Measurements from ENCODE around the gene PHGDH.

PHGDH gene

GRCh38 chr1:119762409-119762808, 50.7 kb downstream of the PHGDH start:
- TF ChIP-seq SIN3A (IDR thresholded peaks at IDR 0.05; ENCODE audit: borderline replicate concordance, insufficient read depth, low read length) (no peak), TAF1 (IDR thresholded peaks at IDR 0.05; ENCODE audit: borderline replicate concordance, insufficient read depth, low read length) (no peak), FOXP2 (optimal IDR thresholded peaks at IDR 0.05; ENCODE audit: borderline replicate concordance, extremely low read depth, extremely low read length, insufficient read depth) (no peak), POLR2AphosphoS5 (IDR thresholded peaks at IDR 0.05; ENCODE audit: low read depth, low read length) (no peak), REST (IDR thresholded peaks at IDR 0.05; ENCODE audit: insufficient read depth in 1 of 2, low read depth in 2 of 2, low read length in 2 of 2) (no peak)

- TF ChIP-seq SIN3A (IDR thresholded peaks at IDR 0.05; ENCODE audit: borderline replicate concordance, insufficient read depth, low read length) (no peak), POLR2AphosphoS5 (IDR thresholded peaks at IDR 0.05; ENCODE audit: low read depth, low read length) (no peak), TAF1 (IDR thresholded peaks at IDR 0.05; ENCODE audit: borderline replicate concordance, insufficient read depth, low read length) (no peak), REST (IDR thresholded peaks at IDR 0.05; ENCODE audit: insufficient read depth in 1 of 2, low read depth in 2 of 2, low read length in 2 of 2) (no peak), FOXP2 (optimal IDR thresholded peaks at IDR 0.05; ENCODE audit: borderline replicate concordance, extremely low read depth, extremely low read length, insufficient read depth) (no peak)
These were observed 51.2 kb downstream of the PHGDH start for GRCh38 chr1:119762953-119763352.

DNA sequence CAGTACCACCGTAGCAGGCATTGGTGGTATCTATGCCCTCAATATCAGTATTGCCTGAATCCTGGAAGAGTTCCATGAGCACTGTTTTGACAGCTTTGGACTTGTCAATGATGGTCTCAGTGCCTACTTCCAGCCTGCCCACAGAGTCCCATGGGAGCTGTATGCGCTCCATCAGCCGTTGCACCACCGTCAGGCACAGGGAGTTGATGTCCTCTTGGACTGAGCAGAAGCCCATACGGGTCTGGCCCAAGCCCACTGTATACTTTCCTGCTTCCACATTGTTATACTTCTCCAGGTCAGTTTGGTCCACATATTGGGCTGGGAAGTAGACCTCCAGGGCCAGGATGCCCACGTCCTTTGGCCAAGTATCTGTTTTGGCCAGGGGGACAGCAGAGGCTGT, 52.5 kb downstream of the PHGDH start:
- TF ChIP-seq POLR2AphosphoS5 (IDR thresholded peaks at IDR 0.05; ENCODE audit: low read depth, low read length): no peak
- TF ChIP-seq REST (IDR thresholded peaks at IDR 0.05; ENCODE audit: insufficient read depth in 1 of 2, low read depth in 2 of 2, low read length in 2 of 2): no peak
- TF ChIP-seq TAF1 (IDR thresholded peaks at IDR 0.05; ENCODE audit: borderline replicate concordance, insufficient read depth, low read length): no peak
- TF ChIP-seq FOXP2 (optimal IDR thresholded peaks at IDR 0.05; ENCODE audit: borderline replicate concordance, extremely low read depth, extremely low read length, insufficient read depth): no peak
- no peak for TF ChIP-seq SIN3A (IDR thresholded peaks at IDR 0.05; ENCODE audit: borderline replicate concordance, insufficient read depth, low read length)

GRCh38 chr1:119766374-119766794, 54.6 kb downstream of the PHGDH start:
- TF ChIP-seq REST (IDR thresholded peaks at IDR 0.05; ENCODE audit: insufficient read depth in 1 of 2, low read depth in 2 of 2, low read length in 2 of 2) (no peak), TAF1 (IDR thresholded peaks at IDR 0.05; ENCODE audit: borderline replicate concordance, insufficient read depth, low read length) (no peak), POLR2AphosphoS5 (IDR thresholded peaks at IDR 0.05; ENCODE audit: low read depth, low read length) (no peak), FOXP2 (optimal IDR thresholded peaks at IDR 0.05; ENCODE audit: borderline replicate concordance, extremely low read depth, extremely low read length, insufficient read depth) (no peak), SIN3A (IDR thresholded peaks at IDR 0.05; ENCODE audit: borderline replicate concordance, insufficient read depth, low read length) (no peak)

- TF ChIP-seq FOXP2 (optimal IDR thresholded peaks at IDR 0.05; ENCODE audit: borderline replicate concordance, extremely low read depth, extremely low read length, insufficient read depth) (no peak), POLR2AphosphoS5 (IDR thresholded peaks at IDR 0.05; ENCODE audit: low read depth, low read length) (no peak), SIN3A (IDR thresholded peaks at IDR 0.05; ENCODE audit: borderline replicate concordance, insufficient read depth, low read length) (no peak), REST (IDR thresholded peaks at IDR 0.05; ENCODE audit: insufficient read depth in 1 of 2, low read depth in 2 of 2, low read length in 2 of 2) (no peak), TAF1 (IDR thresholded peaks at IDR 0.05; ENCODE audit: borderline replicate concordance, insufficient read depth, low read length) (no peak)
These were observed 55.8 kb downstream of the PHGDH start for GRCh38 chr1:119767486-119767885.

All from PFSK-1 (cell line).